Glomerular endothelial cell (primary cell): ENCODE data around the gene PSMA6. TPM values are rescaled to one million over a fixed set of nuclear protein-coding genes. Genes with fewer than 3 reads are reported as not detected.
"Not testable (repeated sequence)": the region's sequence is repeated elsewhere in the genome, so short reads cannot be mapped to it uniquely, and the experiment has no call there.

Source experiments
- DNase-seq: peaks from one replicate; pipeline ENCODE4 v3.0.0-alpha.2; 2011; ENCODE audit warnings: low read depth, low spot score; ENCODE audit errors: extremely low read depth
- total RNA-seq: library from RNA; depleted of rRNA; stranded (reverse); fragments of >200 nt; gene quantifications from 2 replicates; pipeline ENCODE4 v1.2.3, GENCODE V29; 2015

Gene PSMA6
- total RNA-seq, 1 donor from 2014 or later: 249 TPM

- DNase-seq: no peak
These were observed 50.4 kb downstream of the PSMA6 start for GRCh38 chr14:35342489-35343010.

DNA sequence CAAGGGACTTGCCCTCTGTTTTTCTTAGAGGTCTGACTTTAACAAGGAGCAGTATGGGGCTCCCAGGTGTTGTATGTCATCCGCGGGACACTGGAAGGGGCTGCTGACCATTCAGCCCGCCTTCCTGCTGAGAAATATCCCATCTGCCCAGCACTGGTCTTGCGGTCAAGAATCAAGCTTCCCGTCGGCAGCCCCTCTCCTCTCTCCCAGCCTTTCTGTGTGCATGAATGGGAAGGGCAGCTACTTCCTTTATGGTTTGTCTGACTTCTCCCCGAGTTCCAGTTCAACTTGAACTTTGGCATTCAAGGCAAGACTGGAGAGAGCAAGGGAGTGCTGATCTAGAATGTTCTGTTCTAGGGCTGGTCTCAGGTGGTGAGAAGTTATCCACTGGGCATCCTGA lies 51.5 kb downstream of the PSMA6 start:
- DNase-seq: no peak

GRCh38 chr14:35344107-35344807 lies 52.1 kb downstream of the PSMA6 start:
- DNase-seq: no peak

GRCh38 chr14:35346738-35347322 lies 54.6 kb downstream of the PSMA6 start:
- no peak for DNase-seq

DNA sequence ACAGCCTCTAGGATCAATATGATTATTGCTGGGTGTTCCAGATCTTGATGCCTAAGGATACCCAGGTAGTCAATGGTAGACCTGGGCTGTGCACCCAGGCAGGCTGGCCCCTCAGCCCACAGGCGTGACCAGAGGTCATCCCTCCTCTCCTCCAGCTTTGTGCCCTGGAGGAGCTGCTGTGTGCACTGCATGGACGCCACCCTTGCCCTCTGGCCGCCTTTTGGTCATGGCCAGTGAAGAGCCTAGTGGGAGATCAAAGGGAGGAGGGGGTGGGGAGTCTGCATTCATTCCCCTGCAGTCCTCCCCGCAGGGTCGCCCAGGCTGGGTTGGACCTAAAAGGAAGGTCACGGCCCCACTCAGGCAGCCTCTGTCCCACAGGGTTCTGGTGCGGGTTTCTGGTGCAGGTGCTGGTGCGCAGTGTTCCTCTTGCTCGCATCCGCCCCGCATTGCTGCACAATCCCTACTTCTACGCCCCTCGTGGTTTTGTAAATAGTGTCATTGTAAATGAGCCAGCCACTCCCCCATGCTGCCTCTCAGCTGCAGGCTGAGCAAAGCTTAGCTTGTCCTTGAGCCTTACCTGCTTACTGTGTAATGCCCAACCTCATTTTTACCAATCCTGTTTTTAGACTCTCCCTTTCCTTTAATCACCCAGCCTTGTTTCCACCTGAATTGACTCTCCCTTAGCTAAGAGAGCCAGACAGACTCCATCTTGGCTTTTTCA lies 55.3 kb downstream of the PSMA6 start:
- no peak for DNase-seq

- DNase-seq: not testable (repeated sequence)
These were observed 55.8 kb downstream of the PSMA6 start for GRCh38 chr14:35348044-35348380.

DNA sequence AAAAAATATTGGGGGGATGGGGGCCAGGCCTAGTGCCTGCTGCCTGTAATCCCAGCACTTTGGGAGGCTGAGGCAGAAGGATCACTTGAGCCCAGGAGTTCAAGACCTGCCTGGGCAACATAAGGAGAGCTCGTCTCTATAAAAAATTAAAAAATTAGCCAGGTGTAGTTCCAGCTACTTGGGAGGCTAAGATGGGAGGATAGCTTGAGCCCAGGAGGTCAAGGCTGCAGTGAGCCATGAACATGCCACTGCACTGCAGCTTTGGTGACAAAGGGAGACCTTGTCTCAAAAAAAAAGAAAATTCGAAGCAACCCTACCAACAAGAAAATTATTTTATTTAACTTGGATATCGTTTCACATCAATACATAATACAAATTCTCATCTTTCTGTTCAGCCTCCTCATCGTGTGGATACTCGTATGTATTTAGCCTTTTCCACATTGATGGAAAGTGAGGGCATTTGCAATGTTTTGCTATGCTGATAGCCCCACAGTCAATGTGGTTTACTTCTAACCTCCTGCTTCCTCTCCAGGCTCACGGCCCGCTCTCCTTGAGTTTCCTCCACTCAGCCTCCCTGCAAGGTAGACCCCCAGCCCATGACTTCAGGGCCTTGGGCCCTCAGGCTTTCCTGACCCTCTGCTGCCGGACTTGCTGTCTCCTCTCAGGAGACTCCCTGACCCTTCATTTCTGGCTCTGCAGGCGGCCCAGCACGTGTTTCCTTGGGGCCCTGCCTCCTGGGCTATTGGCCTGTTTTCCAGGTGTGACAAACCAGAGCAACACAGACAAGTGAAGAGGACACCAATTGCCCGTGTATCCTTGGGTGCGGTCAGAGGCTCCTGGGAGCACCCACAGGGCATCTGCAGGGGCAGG lies 57.5 kb downstream of the PSMA6 start:
- no peak for DNase-seq

GRCh38 chr14:35351497-35351896 lies 59.3 kb downstream of the PSMA6 start:
- no peak for DNase-seq

GRCh38 chr14:35351897-35352273 lies 59.7 kb downstream of the PSMA6 start:
- DNase-seq: no peak

DNA sequence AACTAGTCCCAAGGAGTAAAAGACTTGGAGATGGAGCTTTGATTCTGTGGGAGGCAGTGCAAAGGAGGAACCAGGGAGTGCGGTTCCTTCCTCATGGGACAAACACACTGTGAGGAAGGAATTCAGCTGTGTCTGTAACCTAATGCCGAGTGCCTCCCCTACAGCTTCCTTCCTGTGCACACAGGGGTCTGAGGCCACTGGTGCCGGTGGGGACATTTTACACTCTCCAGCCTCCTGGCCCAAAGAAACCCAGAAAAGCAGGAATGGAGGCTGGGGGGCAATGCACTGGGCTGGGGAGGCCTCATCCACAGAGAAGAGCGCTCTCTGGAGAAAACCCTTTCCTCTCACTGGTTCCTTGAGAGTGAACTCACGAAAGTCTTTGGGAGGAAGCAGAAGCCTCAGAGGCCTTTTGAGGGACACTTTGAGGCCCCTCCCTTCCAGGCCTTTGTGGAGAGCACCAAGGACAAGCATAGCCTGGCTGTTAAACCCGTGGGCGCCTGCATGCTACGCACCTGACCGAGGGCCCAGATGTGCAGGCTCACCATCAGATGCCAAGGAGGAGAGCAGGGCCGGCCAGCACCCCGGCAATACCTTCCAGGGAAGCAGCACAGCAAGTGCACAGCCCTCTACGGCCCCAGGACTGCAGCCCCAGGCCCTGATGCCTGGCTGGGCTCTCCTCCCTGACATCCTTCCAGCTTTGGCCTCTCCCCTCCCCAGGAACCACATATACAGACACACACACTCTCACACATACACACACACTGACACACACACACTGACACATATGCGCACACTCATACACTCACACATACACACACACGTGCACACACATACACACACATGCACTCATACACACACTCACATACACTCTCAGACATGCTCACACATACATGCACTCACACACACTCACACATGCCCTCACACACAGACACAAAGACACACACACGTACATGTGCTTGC lies 60.4 kb downstream of the PSMA6 start:
- DNase-seq: no peak

GRCh38 chr14:35353409-35354172 lies 61.4 kb downstream of the PSMA6 start:
- no peak for DNase-seq

GRCh38 chr14:35355235-35355634 lies 63.1 kb downstream of the PSMA6 start:
- DNase-seq: not testable (repeated sequence)

DNA sequence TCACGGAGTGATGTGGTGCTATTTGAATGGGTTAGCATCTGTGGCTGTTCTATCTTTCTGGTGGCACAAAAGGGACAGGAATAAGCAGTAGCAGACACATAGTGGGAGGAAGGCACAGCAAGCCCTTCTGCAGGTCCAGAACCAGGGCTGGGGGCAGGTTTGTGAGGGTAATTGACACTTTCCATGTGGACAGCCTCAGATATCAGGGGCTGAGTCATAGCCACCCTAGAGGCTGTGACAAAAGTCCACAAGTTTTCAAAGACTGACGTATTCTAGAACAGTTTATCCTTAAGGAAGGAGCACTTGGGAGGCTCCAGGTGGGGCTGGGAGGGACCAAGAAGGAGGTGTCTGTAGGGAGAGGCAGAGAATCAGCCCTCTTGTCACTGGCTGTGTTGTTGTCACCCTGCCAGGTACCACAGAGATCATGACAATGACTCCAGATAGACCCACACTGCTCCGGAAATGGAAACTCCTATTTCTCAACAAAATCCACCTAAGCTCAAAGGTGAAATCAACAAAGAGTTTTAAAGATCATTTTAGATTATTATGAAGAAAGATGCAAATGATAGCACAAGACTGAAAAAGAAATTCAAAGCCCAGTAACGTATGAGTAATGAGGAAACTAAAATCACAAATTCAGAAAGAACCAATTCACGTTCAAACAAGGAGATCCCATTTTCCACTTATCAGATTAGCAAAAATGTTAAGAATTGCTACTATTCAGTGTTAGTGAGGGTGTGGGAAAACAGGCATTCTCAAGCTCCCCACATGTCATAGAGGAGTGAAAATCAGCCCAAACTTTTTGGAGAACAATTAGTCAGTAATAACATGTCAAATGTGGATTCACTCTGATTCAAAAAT lies 64.0 kb downstream of the PSMA6 start:
- DNase-seq: no peak

- not testable (repeated sequence) for DNase-seq
These were observed 67.5 kb downstream of the PSMA6 start for GRCh38 chr14:35359655-35360054.

DNA sequence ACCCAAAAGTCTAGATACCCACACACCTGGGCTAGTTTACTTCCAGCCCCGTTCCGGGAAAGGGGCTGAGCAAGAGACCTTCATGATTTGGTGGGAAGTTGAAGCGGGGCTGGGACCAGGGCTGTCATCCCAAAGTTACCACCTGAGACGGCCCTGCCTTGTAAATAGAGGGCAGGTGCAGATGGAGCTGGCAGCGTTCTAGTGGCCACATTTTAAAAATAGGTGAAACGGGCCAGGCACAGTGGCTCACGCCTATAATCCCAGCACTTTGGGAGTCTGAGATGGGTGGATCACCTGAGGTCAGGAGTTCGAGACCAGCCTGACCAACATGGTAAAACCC lies 68.9 kb downstream of the PSMA6 start:
- DNase-seq: no peak

GRCh38 chr14:35362450-35362849 lies 70.3 kb downstream of the PSMA6 start:
- DNase-seq: no peak

DNA sequence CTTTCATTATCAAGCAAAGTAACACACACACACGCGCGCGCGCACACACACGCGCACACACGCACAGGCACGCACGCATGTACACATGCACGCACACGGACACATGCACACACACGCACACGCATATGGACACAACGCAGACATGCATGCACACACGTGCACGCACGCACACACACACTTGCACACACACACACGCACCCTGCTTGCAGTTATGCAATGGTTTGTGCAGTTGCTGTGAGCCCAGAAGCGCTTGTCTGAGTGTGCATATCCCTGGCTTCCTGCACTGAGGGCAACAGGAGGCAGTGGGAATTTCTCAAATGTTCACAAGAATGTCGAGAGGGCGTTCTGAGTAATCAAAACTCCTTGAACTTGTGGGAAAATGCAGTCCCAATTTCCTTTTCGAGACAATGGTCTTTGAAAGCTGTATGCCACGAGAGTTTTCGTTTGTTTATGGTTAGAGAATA lies 70.8 kb downstream of the PSMA6 start:
- DNase-seq: peak; percentile 86
